ENCODE results near the gene CTTN. TPM values are rescaled to one million over a fixed set of nuclear protein-coding genes. Genes with fewer than 3 reads are reported as not detected.

Gene CTTN
- total and polyA plus RNA-seq, 8 donors, result 162 to 242 (median 198) TPM

DNA sequence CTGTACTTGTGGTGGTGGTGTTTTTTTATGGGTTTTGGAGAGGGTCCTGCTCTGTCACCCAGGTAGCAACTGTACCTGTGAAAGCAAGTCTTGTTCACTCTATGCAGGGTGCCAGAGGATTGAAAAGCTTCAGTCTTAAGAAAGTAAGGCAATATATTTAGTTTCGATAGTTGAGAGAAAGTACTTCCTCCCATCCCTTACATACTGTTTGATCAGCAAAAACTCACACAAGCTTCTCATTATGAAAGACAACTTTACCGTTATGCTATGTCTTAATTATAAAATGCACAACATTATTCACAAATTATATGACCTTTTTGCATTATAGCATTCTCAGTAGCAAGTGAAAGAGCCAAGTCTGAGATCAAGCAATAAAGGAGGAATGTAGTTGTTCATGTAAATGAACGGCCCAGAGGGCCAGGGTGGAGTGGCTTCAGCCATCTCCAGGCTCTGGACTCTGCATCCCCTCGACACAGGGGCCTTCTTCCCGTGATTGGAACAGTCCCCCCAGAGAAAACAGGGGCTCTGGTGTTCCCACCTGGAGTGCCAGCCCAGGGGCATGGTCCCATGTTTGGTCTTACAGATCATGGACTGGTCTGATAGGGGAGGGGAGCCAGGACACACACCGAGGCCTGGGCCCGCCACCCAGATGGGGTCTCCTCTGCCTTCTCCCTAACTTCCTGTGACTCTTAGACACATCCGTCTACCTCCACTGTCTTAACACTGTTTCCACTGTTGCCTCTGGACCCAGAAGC is 38.7 kb upstream of the CTTN start:
- TF ChIP-seq, protein P1, sequence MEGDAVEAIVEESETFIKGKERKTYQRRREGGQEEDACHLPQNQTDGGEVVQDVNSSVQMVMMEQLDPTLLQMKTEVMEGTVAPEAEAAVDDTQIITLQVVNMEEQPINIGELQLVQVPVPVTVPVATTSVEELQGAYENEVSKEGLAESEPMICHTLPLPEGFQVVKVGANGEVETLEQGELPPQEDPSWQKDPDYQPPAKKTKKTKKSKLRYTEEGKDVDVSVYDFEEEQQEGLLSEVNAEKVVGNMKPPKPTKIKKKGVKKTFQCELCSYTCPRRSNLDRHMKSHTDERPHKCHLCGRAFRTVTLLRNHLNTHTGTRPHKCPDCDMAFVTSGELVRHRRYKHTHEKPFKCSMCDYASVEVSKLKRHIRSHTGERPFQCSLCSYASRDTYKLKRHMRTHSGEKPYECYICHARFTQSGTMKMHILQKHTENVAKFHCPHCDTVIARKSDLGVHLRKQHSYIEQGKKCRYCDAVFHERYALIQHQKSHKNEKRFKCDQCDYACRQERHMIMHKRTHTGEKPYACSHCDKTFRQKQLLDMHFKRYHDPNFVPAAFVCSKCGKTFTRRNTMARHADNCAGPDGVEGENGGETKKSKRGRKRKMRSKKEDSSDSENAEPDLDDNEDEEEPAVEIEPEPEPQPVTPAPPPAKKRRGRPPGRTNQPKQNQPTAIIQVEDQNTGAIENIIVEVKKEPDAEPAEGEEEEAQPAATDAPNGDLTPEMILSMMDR (IDR thresholded peaks at IDR 0.05), result no peak
- H3K36me3 ChIP-seq, result peaks cover 3 to 99% of the 10 kb centered on the region in 2 donors

DNA sequence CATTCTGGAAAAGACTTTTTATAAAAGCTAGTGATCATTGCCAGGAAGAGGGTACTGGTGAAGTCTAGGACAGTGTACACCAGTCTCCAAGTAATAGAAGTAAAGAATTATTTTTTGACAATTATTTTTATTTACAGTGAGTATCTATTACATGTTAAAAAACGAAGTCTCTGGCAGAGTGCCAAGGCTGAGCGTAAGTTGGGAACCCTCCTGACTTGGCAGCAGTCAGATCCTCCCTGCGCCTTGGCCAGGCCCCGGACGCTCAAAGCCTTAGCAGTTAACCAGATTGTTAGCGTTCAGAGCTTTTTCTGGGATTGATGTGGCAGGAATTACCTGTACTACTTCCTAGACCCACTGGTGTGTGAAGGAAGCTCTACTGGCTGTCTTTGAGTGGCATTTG is 38.1 kb upstream of the CTTN start:
- Histone ChIP-seq H3K36me3 (peaks cover 3 to 99% of the 10 kb centered on the region in 2 donors), H3K27ac (no peak overlapping the region), H3K27me3 (no peaks in the 10 kb centered on the region), H3K9me3 (no peaks in the 10 kb centered on the region), H3K4me1 (no peaks in the 10 kb centered on the region), H3K4me3 (no peak overlapping the region)
- no peak for DNase-seq
- intact Hi-C loops (cut with DNase I), result no loop called here
- TF ChIP-seq, protein P1 (IDR thresholded peaks at IDR 0.05), result no peak
- no peak for ATAC-seq

More for the DNA sequence above, 38.7 kb upstream of the CTTN start:
- H3K4me3 ChIP-seq, result no peak overlapping the region
- no peaks in the 10 kb centered on the region for H3K27me3 ChIP-seq
- no peak for ATAC-seq
- H3K27ac ChIP-seq, result no peak overlapping the region
- DNase-seq, result no peak
- intact Hi-C loops (cut with DNase I), result no loop called here
- H3K4me1 ChIP-seq, result no peaks in the 10 kb centered on the region
- no peaks in the 10 kb centered on the region for H3K9me3 ChIP-seq

DNA sequence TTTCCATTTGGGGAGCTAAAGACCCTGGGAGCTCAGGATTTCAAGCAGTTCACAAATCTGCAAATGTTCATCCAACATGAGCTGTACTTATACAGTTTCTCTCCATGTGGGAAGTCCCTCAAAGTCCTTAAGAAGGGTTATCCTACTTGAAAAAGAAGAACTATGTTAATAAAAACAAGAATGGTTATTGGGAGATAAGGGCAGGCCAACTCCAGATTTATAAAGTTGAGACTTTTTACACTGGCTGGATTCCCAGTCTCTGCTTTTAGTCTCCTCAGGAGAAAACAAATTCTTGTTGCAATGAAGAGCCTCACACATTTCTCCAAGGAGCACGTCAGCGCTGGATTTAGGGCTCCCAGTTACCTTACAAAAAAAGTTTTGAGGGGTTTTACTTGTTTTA is 34.2 kb upstream of the CTTN start:
- Histone ChIP-seq H3K27me3 (no peaks in the 10 kb centered on the region), H3K4me1 (no peaks in the 10 kb centered on the region), H3K36me3 (peaks cover 3 to 88% of the 10 kb centered on the region in 2 donors), H3K27ac (no peak overlapping the region), H3K4me3 (no peak overlapping the region), H3K9me3 (no peaks in the 10 kb centered on the region)
- DNase-seq, result no peak
- ATAC-seq, result no peak
- intact Hi-C loops (cut with DNase I), result no loop called here
- TF ChIP-seq, protein P1 (IDR thresholded peaks at IDR 0.05), result no peak

- no peak for ATAC-seq
These were observed 33.4 kb upstream of the CTTN start for GRCh38 chr11:70364745-70365543.

More at GRCh38 chr11:70364745-70365543, 33.4 kb upstream of the CTTN start:
- H3K27ac ChIP-seq, result no peak overlapping the region
- no peak for DNase-seq
- TF ChIP-seq, protein P1 (IDR thresholded peaks at IDR 0.05), result no peak
- no peaks in the 10 kb centered on the region for H3K4me1 ChIP-seq
- H3K36me3 ChIP-seq, result peaks cover 0 to 80% of the 10 kb centered on the region in 2 donors
- H3K9me3 ChIP-seq, result no peaks in the 10 kb centered on the region
- H3K4me3 ChIP-seq, result no peak overlapping the region
- intact Hi-C loops (cut with DNase I), result no loop called here
- no peaks in the 10 kb centered on the region for H3K27me3 ChIP-seq
